Measurements from ENCODE around the gene SLIT3.

Gene SLIT3

DNA sequence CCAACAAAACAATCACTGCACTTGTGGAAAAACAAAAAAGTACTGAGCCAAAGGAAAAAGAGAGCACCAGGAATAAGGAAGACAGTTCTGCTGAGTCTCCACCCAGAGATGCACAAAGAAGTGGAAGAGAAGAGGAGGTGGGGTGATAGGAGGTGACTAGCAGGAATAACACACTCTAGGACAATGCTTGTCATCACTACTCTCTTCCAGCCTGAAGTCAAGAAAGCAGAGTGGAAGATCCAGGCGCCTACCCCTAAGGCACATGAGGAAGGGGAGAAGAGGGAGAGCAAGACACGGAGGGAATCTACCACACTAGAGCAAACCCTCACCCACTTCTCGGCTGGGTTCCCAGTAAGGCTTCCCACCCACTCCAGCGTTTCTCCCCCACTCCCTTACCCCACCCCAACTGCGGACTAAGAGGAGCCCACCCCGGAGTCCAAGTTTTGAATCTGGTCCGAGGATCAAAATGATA is 1.7 kb downstream of the SLIT3 start:
- no peak for DNase-seq

DNA sequence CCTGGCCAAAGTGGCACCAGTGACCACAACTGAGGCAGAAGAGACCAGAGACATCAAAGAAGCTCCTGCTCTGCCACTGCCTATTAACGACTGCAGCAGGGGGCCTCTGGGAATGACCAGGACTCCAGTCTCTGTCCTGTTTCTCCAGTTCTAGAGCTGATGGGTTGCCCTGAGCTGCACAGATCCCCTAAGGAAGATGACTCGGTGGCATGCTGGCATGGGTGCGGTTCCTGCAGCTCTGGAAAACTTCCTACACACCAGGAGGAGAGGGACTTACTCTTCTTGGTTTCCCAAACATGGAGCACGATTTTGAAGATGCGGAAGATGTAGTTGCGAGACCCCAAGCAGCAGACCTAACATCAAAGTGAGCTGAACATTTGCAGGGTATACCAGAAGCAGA is 2.7 kb downstream of the SLIT3 start:
- no peak for DNase-seq

DNA sequence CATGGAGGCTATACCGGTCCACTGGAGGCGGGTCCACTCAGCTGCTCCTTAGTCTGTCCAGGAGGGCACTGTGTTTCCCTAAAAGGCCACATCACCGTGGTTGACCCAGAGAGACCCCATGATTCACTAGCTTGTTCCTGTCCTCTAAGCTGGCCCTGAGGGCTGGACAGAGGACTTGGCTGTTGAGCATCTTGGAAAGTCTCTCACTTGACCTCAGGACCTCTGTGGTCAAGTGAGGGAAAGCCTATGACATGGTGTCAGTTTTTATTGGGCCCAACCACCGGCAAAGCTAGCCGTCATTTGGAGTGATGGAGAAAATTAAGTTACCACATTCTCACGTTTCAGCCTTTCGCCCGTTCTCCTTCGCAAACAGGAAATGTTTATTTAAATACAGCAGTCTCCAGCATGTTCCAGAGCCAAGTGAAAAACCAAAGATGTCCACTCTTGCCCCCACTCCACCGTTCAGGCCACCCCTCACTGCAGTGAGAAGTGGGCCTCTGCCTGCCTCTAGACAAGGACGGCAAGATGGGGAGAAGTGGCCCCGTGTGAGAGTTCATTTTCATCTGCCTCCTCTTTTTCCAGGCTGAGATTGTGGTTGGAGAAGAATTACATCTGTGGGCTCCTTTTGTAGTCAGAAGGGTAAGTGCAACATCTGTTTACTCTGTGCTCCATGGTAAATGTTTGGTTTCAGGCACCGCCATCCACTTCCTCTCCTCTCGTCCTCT is 4.4 kb downstream of the SLIT3 start:
- no peak for DNase-seq

DNA sequence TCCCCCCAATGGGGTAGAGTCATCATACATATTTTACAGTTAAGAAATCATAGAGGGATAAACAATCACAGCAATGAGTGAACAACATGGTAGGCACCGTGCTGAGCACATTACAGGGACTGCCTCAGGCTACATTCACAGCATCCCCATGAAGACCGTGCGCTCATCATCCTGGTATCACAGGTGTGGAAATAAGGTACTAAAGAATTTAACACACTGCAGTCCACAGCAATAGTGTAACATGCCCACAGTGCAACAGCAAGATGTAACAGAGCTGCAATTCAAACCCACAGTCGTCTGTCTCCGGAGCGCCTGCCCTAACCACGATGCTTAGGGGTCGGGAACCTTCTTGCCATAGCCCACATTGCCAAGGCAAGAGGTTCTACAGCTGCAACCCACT is 5.6 kb downstream of the SLIT3 start:
- DNase-seq, result no peak

DNA sequence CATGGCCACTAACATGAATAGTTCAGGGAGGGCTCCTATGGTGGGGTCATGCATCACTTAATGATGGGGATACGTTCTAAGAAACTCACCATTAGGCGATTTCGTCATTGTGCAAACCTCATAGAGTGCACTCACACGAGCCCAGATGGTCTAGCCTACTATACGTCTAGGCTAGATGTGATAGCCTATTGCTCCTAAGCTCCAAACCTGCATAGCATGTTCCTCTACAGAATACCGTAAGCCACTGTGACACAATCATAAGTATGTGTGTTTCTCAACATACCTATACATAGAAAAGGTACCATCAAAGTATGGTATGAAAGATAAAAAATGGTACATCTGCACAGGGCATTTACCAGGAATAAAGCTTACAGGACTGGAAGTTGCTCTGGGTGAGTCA is 6.3 kb downstream of the SLIT3 start:
- no peak for DNase-seq

DNA sequence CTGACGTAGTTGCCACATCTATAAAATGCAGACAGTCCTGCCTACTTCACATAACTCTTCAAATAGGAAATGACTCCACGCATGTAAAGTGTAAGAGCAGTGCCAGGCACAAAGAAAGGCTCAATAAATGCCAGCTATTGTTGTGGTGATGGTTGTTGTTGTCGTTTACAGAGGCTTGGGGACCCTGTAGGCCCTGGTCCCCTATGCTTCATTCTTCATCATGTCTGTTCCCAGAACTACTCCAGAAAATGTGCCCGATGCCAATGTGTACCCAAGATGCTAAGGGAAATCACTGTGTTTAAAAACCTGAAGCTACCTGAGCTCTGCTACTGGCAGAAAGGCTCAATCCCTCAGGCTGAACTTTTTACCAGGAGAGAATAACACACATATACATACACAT is 9.1 kb downstream of the SLIT3 start:
- no peak for DNase-seq

DNA sequence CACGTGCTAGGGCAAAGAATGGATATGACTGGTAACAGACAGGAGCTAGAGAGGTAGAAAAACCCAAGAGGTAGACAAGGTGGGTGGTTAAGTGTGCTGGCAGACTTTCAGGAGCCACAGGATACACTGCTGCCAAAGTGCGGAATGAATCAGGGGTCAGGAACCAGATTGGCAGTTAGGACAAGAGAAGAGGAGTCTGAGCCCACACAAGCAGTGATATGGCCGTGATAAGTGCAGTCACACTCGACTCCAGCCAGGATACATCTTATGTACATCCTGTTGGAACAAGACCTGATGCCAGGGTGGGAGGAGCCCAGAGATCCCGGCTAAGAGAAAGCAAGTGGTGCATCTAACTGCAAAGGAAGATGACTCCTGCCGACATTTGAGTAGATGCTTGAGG is 10.0 kb downstream of the SLIT3 start:
- no peak for DNase-seq

DNA sequence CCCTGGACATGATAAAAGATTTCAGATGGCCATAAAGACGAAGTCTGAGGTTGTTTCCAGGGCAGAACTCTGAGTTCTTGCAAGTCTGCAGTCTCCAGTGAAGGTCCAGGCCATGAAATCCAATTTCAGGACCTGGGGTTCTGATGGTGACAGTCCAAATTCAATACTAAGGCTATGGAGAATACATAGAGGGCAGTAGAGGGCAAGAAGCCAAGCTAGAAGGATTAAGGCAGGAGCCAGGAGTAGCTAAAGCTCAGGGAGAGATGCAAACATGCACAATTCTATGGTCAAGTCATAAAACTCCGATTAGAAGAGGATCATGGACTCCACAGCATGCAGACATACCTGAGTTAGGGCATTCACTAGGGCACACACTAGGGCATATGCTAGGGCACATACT is 11.4 kb downstream of the SLIT3 start:
- DNase-seq, result no peak

DNA sequence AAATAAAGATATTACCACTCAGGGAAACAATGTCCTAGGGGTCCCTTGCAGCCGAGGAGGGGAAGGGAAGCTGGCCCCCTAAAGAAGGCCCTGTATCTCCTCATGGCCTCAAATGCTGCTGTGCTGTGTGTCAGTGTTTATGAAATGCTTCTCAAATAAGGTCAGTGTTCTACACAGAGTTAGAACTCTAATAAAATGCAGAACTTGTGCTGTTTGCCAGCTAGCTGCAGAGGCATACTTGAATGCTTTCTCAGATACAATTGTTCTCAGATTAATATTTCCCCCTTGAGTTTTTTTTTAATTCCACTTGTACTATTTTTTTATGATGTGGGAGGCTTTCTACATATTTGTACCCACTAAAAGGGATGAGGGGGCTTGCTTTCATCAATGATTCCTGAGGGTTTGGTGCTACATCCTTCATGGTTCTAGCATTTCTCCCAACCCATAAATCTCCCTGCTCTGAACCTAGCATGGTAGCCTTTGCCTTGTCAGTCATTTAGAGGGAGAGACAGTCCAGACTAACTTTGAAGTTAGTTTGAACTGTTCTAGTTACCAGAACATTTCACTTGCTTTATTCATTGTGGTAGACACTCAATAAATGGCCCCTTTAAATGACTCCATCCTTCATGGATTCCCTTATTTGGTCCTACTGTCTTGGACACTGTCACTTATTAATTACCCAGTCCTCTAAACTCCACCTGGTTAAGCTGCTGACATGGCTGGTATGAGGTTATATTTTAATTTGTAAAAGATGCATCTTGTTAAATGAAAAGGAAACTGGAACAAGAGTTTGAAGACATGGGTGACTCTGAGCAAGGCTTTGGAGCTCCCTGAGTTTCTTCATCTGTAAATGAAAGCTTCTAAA is 12.6 kb downstream of the SLIT3 start:
- no peak for DNase-seq

DNA sequence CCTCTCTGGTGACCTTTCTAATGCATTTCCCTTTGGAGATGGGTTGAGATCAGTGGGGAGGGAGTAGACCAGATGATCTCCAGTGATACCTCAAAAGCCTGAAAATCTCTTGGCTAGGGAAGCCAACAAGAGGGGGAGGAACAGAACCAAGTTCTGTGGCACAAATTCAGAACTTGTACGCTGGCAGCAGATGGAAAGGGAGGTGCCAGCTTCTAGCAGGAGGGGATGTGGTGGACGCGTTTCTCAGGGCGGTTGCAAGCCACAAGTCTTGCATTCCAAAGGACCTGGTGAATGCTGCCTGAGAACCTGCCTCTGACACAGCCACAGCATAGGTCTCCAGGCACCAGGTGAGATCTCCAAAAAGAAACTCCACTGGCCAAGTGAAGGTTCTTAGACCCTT is 13.4 kb downstream of the SLIT3 start:
- no peak for DNase-seq

DNA sequence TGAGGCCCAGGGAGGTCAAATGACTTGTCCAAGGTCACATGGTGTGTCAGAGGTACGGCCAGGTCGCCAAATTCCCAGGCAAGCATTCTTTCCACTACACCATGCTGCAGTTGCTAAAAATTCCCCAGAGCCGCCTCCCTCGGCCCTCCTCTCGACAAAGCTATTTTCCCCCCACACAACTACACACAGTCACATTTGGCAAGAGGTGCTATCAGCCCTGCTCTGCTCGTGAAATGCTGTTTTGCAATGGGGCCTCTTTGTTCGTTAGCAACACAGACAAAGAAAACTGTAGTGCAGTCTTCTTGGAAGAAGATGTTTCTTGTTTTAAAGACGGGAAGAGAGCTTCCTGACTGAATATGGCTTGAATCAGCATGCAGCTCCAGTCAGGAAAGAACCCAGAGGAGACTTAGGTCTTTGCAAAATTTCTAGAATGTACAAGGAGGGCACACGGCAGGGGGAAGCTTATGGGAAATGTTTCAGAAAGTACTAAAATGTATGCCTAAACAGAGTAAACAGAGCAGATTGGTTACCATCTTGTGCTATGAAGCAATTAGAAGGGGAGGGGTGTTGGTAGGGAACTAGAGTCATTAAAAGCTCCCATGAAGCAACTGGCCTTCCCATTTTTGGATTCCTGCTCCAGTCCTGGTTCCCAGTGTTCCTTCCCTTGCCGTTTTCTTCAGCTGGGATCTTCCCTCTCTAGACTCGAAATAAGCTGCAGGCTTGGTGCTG is 14.2 kb downstream of the SLIT3 start:
- DNase-seq, result no peak

DNA sequence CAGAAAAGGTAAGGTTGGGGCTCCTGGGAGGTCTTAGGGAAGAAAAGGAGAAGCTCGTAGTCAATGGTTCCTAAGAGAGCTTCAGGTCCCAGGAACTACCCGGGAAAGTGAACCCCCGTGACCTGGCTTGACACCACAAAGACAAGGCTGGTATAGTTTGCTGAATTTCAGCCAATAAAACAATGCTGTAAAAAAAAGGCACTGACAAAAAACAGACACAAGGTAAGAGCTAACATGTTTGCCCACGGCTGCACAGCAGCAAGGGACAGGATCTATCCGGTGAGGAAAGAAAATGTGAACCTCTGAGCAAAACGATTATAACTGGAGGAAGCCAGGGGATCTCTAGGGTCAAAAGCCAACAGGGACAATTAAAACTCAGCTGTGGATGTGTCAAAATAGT is 17.1 kb downstream of the SLIT3 start:
- DNase-seq, result no peak

DNA sequence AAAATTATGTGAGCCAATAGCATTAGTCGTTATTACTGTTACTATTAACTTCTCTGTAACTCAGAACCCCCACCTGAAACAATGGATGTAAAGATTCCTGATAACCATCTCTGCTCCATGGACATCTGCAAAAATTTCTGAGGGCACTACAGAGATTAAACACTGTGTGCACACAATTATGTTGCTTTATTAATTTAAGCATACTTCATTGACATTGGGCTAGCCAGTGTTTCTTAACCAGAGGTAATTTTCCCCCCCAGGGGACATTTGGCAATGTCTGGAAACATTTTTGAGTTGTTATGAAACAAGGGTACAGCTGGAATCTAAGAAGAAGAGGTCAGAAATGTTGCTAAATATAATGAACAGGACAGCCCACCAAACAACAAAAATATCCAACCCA is 19.3 kb downstream of the SLIT3 start:
- no peak for DNase-seq

DNA sequence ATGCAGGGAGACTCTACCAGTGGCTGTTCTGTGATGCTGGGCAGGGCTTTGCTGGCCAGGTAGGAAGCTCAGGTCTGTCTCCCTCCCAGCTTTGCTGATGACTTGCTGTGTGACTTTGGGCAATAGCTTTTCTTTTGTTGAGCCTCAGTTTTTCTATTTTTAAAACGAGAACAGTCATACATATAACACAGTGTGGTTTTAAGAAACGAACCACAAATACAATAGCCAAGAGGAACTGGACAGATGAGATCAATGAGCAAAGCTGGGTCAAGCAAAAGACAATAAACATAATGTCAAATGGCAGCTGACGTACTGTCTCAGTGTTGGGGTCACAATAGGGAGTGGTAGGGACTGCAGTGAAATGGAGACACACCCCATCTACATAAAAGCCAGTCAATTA is 20.2 kb downstream of the SLIT3 start:
- no peak for DNase-seq

DNA sequence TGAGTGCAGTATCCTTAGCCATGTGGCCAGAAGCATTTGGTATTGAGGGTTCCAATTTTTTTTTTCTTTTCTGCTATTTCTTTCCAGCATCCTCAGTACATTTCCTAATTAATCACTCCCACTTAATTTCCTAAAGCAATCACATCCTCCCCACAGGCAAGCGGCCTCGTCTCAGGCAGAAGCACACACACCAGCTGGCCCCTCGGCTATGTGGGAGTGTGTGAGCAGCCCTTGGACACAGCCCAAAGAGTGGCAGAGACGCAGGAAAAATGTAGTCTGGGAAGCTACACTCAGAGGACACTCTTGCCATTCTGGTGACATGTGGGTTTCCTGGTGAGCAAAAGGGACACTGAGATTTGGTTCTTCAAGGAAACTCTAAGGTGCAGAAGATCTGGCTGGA is 20.7 kb downstream of the SLIT3 start:
- no peak for DNase-seq

DNA sequence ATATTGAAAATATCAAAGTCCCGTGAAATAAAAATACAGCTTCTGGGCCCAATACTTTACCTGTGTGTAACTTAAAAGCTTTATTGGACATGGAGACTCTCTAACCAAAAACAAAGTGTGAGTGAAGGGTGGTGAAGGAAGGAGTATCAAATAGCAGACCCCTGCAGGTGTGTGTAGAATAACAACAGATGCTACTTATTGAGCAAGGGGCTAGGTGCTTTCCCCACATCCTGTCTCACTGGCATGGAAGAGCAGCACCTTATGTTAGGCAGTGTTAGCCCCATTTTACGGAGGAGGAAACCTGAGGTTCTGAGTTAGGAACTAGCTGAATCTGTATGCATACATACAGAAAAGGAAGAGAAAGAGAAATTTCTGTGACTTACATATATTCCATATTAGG is 21.8 kb downstream of the SLIT3 start:
- DNase-seq, result no peak

DNA sequence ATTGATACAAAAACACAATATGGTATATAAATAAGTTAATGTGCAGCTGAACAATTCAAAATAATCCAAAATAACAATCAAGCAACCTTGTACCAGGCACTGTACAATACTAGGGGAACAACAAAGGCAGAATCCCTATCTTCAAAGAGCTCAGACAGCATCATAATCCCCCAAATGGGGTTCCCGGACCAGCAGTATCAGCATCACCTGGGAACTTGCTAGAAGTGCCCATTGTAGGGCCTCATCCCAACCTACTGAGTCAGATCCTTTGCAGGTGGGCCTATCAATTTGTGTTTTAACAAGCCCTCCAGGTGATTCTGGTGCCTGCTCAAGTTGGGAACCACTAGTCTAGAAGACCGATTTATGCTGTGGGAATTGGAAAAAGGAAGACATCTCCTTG is 27.1 kb downstream of the SLIT3 start:
- no peak for DNase-seq

DNA sequence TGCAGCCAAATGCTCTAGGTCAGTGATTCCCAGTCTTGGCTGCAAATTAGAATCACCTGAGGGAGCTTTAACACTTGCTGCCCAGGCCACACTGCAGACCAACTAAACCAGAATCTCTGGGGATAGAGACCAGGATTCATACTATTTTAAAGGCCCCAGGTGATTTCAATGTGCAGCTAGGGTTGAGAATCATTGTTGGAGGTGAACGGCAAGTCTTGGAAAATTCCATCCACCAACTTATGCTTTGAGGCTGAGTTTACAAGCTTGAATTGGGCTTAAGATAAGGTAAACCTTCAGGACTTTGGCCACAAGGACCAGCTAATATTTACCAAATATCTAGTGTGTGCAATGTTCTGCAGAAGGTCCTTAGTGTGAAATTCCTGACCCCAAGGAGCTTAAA is 27.5 kb downstream of the SLIT3 start:
- no peak for DNase-seq

DNA sequence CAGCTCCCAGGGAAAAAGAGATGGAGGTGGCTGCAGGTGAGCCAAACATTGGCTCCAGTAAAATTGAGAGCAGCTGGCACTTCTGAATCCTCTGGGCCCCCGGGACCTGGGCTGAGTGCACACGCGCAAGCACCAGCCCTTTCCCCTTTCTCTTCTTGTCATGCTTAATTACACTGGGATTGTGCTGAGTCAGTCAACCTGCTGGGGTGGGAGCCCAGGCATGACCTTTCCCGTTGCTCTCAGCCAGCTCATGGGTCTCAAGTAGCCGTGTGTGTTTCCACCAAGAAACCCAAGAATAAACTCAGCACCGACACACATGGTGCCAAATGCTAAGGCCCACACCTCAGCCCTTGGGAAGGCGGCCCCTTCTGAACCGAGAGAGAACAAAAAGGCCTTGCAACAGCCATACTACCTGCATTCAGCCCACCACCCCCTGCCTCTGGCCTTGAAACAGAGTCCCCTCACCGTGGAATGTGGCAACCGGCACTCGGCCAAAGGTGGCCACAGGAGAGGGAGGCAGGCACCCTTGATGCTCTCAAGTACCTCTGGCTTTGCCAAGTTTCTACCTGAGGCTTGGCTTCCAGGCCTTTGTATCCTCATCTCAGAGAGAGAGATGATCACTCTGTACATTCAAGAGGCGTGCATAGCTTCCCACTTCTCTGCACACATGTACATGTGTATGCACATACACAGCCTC is 28.1 kb downstream of the SLIT3 start:
- no peak for DNase-seq

DNA sequence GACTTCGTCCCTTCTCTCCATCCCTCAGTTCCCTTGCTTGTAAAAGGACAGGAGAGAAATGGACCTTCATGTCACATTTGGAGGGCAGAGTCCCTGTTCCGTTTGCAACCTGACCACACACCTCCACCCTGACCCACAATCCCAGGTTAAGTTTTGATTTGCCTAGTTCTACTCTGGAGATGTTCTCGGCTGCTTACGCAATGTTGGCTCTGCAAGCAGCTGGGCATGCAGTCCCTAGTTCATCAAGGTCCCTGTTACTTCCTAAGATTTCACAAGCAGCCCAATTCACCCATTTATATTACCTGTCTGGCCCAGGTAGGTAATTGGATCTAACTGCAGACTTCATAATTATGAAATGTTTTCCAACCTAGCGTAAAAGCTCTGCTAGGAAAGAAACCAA is 28.8 kb downstream of the SLIT3 start:
- DNase-seq, result no peak

DNA sequence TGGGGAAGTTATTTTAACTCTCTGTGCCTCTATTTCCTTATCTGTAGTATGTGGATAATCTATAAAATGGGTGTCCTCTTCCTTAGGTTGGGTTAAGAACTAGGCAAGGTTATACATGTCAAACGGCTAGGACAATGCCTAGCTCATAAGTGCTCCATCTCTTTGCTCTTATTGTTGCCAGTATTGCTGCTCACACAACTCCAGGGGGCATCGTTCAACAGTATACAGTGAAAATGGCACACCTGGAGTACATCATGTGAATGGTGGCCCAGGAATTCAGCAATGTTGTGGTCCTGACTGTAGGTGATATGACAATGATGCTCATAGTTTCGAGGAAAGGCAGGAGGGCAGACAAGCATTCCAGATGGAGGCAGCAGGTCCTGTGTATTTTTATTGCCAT is 30.1 kb downstream of the SLIT3 start:
- no peak for DNase-seq

DNA sequence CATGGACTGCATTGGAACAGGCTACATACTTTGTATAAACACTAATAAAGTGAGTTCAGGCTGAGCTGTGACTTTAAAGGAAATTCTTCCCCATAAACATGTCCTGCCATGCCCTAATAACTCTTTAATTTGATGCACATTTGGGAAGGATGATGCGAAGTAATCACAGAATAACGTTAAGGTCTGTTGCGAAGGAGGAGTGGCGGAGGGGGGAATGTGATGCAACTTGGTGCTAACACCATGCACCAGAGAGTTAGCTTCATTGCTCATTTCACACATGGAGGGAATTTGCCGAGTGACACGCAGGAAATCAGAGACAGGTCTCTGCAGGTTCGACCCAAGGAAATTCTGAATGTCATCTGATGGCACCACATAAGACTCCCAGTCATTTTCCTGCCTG is 32.9 kb downstream of the SLIT3 start:
- DNase-seq, result no peak

DNA sequence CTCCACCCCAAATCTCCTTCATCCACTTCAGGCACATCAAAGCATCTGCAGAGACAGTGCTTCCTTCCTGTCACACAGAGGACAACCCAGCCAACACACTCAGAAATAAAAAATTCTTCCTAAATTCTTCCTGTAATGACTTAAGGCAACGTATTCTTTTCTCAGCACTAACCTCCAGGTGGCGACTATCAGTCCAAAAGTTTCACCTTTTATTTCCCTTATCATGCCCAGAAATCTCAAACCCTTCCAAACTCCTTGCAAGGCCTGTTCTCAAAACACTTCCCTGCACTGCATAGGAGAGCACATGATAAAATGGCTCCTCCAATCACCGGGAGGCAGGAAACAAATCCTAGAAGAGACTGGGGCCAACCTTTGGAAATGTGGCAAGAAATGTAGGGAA is 35.1 kb downstream of the SLIT3 start:
- DNase-seq, result no peak

All from effector CD8-positive, alpha-beta T cell (primary cell).